Measurements from ENCODE around the gene CTDSPL2. TPM values are rescaled to one million over a fixed set of nuclear protein-coding genes. Genes with fewer than 3 reads are reported as not detected.

CTDSPL2 gene
- total RNA-seq, 1 donor from 2014 or later, result 41.7 TPM

- Mint-ChIP-seq H3K36me3 (ENCODE audit: low read depth) (peaks cover 31% of the 10 kb centered on the region), H3K4me1 (ENCODE audit: low read depth) (peaks cover 6% of the 10 kb centered on the region), H3K27ac (ENCODE audit: unreplicated experiment) (no peak overlapping the region), H3K27me3 (ENCODE audit: low read depth) (no peaks in the 10 kb centered on the region), H3K9me3 (ENCODE audit: low read depth) (no peaks in the 10 kb centered on the region), H3K4me3 (ENCODE audit: unreplicated experiment) (no peak overlapping the region)
- DNase-seq (ENCODE audit: low spot score), result no peak
- TF ChIP-seq, protein P1, sequence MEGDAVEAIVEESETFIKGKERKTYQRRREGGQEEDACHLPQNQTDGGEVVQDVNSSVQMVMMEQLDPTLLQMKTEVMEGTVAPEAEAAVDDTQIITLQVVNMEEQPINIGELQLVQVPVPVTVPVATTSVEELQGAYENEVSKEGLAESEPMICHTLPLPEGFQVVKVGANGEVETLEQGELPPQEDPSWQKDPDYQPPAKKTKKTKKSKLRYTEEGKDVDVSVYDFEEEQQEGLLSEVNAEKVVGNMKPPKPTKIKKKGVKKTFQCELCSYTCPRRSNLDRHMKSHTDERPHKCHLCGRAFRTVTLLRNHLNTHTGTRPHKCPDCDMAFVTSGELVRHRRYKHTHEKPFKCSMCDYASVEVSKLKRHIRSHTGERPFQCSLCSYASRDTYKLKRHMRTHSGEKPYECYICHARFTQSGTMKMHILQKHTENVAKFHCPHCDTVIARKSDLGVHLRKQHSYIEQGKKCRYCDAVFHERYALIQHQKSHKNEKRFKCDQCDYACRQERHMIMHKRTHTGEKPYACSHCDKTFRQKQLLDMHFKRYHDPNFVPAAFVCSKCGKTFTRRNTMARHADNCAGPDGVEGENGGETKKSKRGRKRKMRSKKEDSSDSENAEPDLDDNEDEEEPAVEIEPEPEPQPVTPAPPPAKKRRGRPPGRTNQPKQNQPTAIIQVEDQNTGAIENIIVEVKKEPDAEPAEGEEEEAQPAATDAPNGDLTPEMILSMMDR (IDR thresholded peaks at IDR 0.05), result no peak
Measured at GRCh38 chr15:44568338-44568737, 140.9 kb downstream of the CTDSPL2 start.

GRCh38 chr15:44569316-44569715, 141.9 kb downstream of the CTDSPL2 start:
- Mint-ChIP-seq H3K9me3 (ENCODE audit: low read depth) (no peaks in the 10 kb centered on the region), H3K4me3 (ENCODE audit: unreplicated experiment) (no peak overlapping the region), H3K27me3 (ENCODE audit: low read depth) (no peaks in the 10 kb centered on the region), H3K36me3 (ENCODE audit: low read depth) (peaks cover 24% of the 10 kb centered on the region), H3K27ac (ENCODE audit: unreplicated experiment) (no peak overlapping the region), H3K4me1 (ENCODE audit: low read depth) (peaks cover 6% of the 10 kb centered on the region)
- DNase-seq (ENCODE audit: low spot score), result no peak
- TF ChIP-seq, protein P1 (IDR thresholded peaks at IDR 0.05), result no peak

DNA sequence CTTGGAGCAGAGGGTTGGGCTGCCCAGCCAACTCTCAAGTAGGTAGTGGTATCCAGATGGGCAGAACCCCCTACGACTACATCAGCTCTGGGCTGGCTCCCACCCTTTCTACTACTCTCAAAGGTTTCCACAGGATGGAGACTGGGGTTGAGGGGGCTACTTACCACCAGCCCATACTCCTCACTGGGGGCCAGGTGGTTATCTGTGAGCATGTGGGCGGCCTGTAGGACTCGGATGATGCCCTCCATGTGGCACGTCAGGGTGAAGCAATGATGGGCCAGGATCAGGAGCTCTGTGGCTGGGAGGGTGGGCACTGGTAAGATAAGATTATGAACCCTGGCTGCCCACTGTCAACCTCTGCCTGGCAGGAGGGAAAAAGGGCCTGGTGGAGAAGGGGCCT, 142.9 kb downstream of the CTDSPL2 start:
- Mint-ChIP-seq H3K27ac (ENCODE audit: unreplicated experiment) (no peak overlapping the region), H3K4me3 (ENCODE audit: unreplicated experiment) (no peak overlapping the region), H3K27me3 (ENCODE audit: low read depth) (no peaks in the 10 kb centered on the region), H3K4me1 (ENCODE audit: low read depth) (peaks cover 6% of the 10 kb centered on the region), H3K9me3 (ENCODE audit: low read depth) (no peaks in the 10 kb centered on the region), H3K36me3 (ENCODE audit: low read depth) (peaks cover 17% of the 10 kb centered on the region)
- TF ChIP-seq, protein P1 (IDR thresholded peaks at IDR 0.05), result no peak
- no peak for DNase-seq (ENCODE audit: low spot score)

DNA sequence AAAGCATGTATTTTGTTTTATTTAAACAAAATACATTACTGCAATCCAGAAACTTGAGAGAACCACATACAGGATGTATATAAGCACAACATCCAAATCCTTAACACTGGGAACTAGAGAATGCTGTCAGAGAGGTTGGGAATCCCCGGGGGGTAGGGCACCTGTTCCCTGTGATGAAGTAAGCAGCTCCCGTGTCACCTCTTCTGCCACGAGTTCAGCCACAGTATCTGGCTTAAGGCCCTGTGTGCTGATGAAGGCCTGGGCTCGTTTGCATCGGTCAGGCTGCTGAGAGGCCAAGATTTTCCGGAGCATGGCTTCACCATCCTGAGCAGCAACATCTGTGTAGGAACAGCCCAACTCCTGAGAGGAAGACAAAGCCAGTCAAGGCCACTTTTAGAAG, 146.0 kb downstream of the CTDSPL2 start:
- Mint-ChIP-seq H3K27me3 (ENCODE audit: low read depth) (no peaks in the 10 kb centered on the region), H3K4me3 (ENCODE audit: unreplicated experiment) (no peak overlapping the region), H3K27ac (ENCODE audit: unreplicated experiment) (no peak overlapping the region), H3K4me1 (ENCODE audit: low read depth) (no peaks in the 10 kb centered on the region), H3K9me3 (ENCODE audit: low read depth) (no peaks in the 10 kb centered on the region), H3K36me3 (ENCODE audit: low read depth) (peaks cover 6% of the 10 kb centered on the region)
- DNase-seq (ENCODE audit: low spot score), result no peak
- TF ChIP-seq, protein P1 (IDR thresholded peaks at IDR 0.05), result no peak

- Mint-ChIP-seq H3K27me3 (ENCODE audit: low read depth) (no peaks in the 10 kb centered on the region), H3K9me3 (ENCODE audit: low read depth) (no peaks in the 10 kb centered on the region), H3K4me1 (ENCODE audit: low read depth) (no peaks in the 10 kb centered on the region), H3K27ac (ENCODE audit: unreplicated experiment) (no peak overlapping the region), H3K36me3 (ENCODE audit: low read depth) (peaks cover 6% of the 10 kb centered on the region), H3K4me3 (ENCODE audit: unreplicated experiment) (no peak overlapping the region)
- DNase-seq (ENCODE audit: low spot score), result no peak
- TF ChIP-seq, protein P1 (IDR thresholded peaks at IDR 0.05), result no peak
Measured at GRCh38 chr15:44574734-44575133, 147.3 kb downstream of the CTDSPL2 start.

Other genes starting within 250 kb of the CTDSPL2 start
- gene FRMD5, start 232.4 kb upstream of the CTDSPL2 start, total RNA-seq, result 0.31 to 1.6 TPM (median 1.5 TPM) in 3 replicates
- 125 to 160 TPM (median 129 TPM) in 3 replicates for gene GOLM2, start 138.9 kb upstream of the CTDSPL2 start, total RNA-seq
- gene EIF3J, start 109.5 kb downstream of the CTDSPL2 start, total RNA-seq, result 93.1 to 108 TPM (median 98.0 TPM) in 3 replicates
- 41.2 to 58.5 TPM (median 45.4 TPM) in 3 replicates for gene SPG11, start 236.0 kb downstream of the CTDSPL2 start, total RNA-seq